Mesenchymal stem cell (in vitro differentiated cells and primary cell): ENCODE data around the gene NXNL1.
A peak's percentile ranks its signal among the peaks of the same experiment; 100 is the strongest.
"Not testable (repeated sequence)": the region's sequence is repeated elsewhere in the genome, so short reads cannot be mapped to it uniquely, and the experiment has no call there.

Experiments used
- DNase-seq: peaks from one replicate; pipeline ENCODE4 v3.0.0-alpha.2; 2013
- H2AFZ ChIP-seq: one replicate; pipeline ENCODE4 v1.6.1; 2013; ENCODE audit warnings: low read depth, mild to moderate bottlenecking, control low read depth, inconsistent platforms, low read length, moderate library complexity
- H2AK5ac ChIP-seq: 2 replicates; pipeline ENCODE4 v1.6.1; 2013; ENCODE audit warnings: low read length, moderate library complexity, mild to moderate bottlenecking, inconsistent platforms; ENCODE audit not compliant: severe bottlenecking
- H2BK120ac ChIP-seq: one replicate; pipeline ENCODE4 v1.6.1; 2013; ENCODE audit warnings: low read depth, mild to moderate bottlenecking, inconsistent platforms, low read length, moderate library complexity
- H2BK12ac ChIP-seq, 2 experiments: one replicate each; pipeline ENCODE4 v1.6.1; 2013; ENCODE audit warnings: inconsistent platforms in 2 of 2, low read length in 2 of 2, mild to moderate bottlenecking in 2 of 2, moderate library complexity in 2 of 2, control low read depth in 1 of 2
- H2BK15ac ChIP-seq: one replicate; pipeline ENCODE4 v1.6.1; 2013; ENCODE audit warnings: mild to moderate bottlenecking, low read depth, inconsistent platforms; ENCODE audit not compliant: poor library complexity, severe bottlenecking
- H2BK5ac ChIP-seq: 2 replicates; pipeline ENCODE4 v1.6.1; 2013; ENCODE audit warnings: low read depth, mild to moderate bottlenecking, low read length, control low read depth, inconsistent platforms; ENCODE audit not compliant: poor library complexity, severe bottlenecking
- H3K14ac ChIP-seq, 2 experiments: one replicate each; pipeline ENCODE4 v1.6.1; 2013; ENCODE audit warnings: inconsistent platforms in 2 of 2, low read length in 2 of 2, control low read depth in 1 of 2, mild to moderate bottlenecking in 1 of 2, moderate library complexity in 1 of 2
- H3K18ac ChIP-seq, 2 experiments: one replicate each; pipeline ENCODE4 v1.6.1; 2013; ENCODE audit warnings: inconsistent platforms in 2 of 2, low read length in 2 of 2, control low read depth in 1 of 2, low read depth in 1 of 2, mild to moderate bottlenecking in 1 of 2
- H3K23ac ChIP-seq, 2 experiments: one replicate each; pipeline ENCODE4 v1.6.1; 2013; ENCODE audit warnings: inconsistent platforms in 2 of 2, low read length in 2 of 2, mild to moderate bottlenecking in 2 of 2, moderate library complexity in 2 of 2, control low read depth in 1 of 2
- H3K27ac ChIP-seq: 2 replicates; pipeline ENCODE4 v1.5.1; 2013; ENCODE audit warnings: mild to moderate bottlenecking, moderate library complexity, low read length, control low read depth, inconsistent platforms; ENCODE audit not compliant: poor library complexity, severe bottlenecking
- H3K27me3 ChIP-seq, 2 experiments: 2 replicates each; pipeline versions ENCODE4 v1.6.1 to v1.7.0; 2013; ENCODE audit warnings: low read length in 2 of 2, mild to moderate bottlenecking in 2 of 2, moderate library complexity in 2 of 2, control low read depth in 1 of 2, inconsistent platforms in 1 of 2; ENCODE audit not compliant: control insufficient read depth in 1 of 2, insufficient read depth in 1 of 2
- H3K36me3 ChIP-seq, 2 experiments: 2 replicates each; pipeline versions ENCODE4 v1.6.1 to v1.7.0; 2013; ENCODE audit warnings: low read length in 2 of 2, control low read depth in 1 of 2, inconsistent platforms in 1 of 2, low read depth in 1 of 2, mild to moderate bottlenecking in 1 of 2; ENCODE audit not compliant: insufficient read depth in 2 of 2, control insufficient read depth in 1 of 2
- H3K4ac ChIP-seq, 2 experiments: one replicate each; pipeline ENCODE4 v1.6.1; 2013; ENCODE audit warnings: inconsistent platforms in 2 of 2, low read length in 2 of 2, mild to moderate bottlenecking in 2 of 2, moderate library complexity in 2 of 2, control low read depth in 1 of 2, low read depth in 1 of 2
- H3K4me1 ChIP-seq: 2 replicates; pipeline ENCODE4 v1.6.1; 2013; ENCODE audit warnings: low read depth, low read length, control low read depth; ENCODE audit not compliant: control insufficient read depth, insufficient read depth
- H3K4me2 ChIP-seq: 2 replicates; pipeline ENCODE4 v1.6.1; 2013; ENCODE audit warnings: low read length, mild to moderate bottlenecking, inconsistent platforms; ENCODE audit not compliant: poor library complexity, severe bottlenecking
- H3K4me3 ChIP-seq, 2 experiments: 2 replicates each; pipeline versions ENCODE4 v1.5.1 to v1.7.0; 2013; ENCODE audit warnings: low read length in 2 of 2, mild to moderate bottlenecking in 2 of 2, control low read depth in 1 of 2, low read depth in 1 of 2; ENCODE audit not compliant: insufficient read depth in 1 of 2
- H3K79me1 ChIP-seq: replicated peaks from 2 replicates; pipeline ENCODE4 v1.6.1; 2013; ENCODE audit warnings: mild to moderate bottlenecking, control low read depth, low read length, inconsistent platforms; ENCODE audit not compliant: poor library complexity, severe bottlenecking
- H3K9ac ChIP-seq: 2 replicates; pipeline ENCODE4 v1.7.0; 2013; ENCODE audit warnings: mild to moderate bottlenecking, low read length, moderate library complexity
- H3K9me3 ChIP-seq: 2 replicates; pipeline ENCODE4 v1.7.0; 2013; ENCODE audit warnings: mild to moderate bottlenecking, low read length; ENCODE audit not compliant: control insufficient read depth
- H4K8ac ChIP-seq: one replicate; pipeline ENCODE4 v1.6.1; 2013; ENCODE audit warnings: inconsistent platforms, mild to moderate bottlenecking, low read length, moderate library complexity
- H4K91ac ChIP-seq: one replicate; pipeline ENCODE4 v1.6.1; 2013; ENCODE audit warnings: mild to moderate bottlenecking, low read length, inconsistent platforms
- WGBS: methylation state at CpG from one replicate; pipeline ENCODE4 v1.1.7; 2013; ENCODE audit warnings: mixed read lengths; 5-methylcytosine and 5-hydroxymethylcytosine counted together

The NXNL1 gene

GRCh38 chr19:17499648-17500446 is 39.1 kb upstream of the NXNL1 start:
- Histone ChIP-seq H3K4ac (peak overlapping the region; percentile 81 to 86), H4K8ac (peak overlapping the region; percentile 94), H3K36me3 (peaks cover 50 to 51% of the 10 kb centered on the region in 2 experiments), H3K9ac (peak overlapping the region; percentile 45), H3K4me3 (no peak overlapping the region), H3K27ac (no peak overlapping the region), H3K27me3 (no peaks in the 10 kb centered on the region), H2BK5ac (no peak overlapping the region), H2AFZ (no peak overlapping the region), H3K18ac (peak overlapping the region; percentile 40 to 96), H3K4me2 (no peak overlapping the region), H3K14ac (peak overlapping the region in 1 of 2 experiments; percentile 82), H3K9me3 (no peaks in the 10 kb centered on the region), H3K4me1 (peaks cover 24% of the 10 kb centered on the region), H4K91ac (peak overlapping the region; percentile 77), H2BK12ac (peak overlapping the region; percentile 33 to 92), H2BK15ac (peak overlapping the region; percentile 91), H3K79me1 (peaks cover 45% of the 10 kb centered on the region), H2AK5ac (no peak overlapping the region), H2BK120ac (peak overlapping the region; percentile 37), H3K23ac (peak overlapping the region in 1 of 2 experiments; percentile 9)
- WGBS: 61% methylated on average over 21 of the region's 21 CpGs
- DNase-seq: peak; percentile 94

GRCh38 chr19:17499025-17499424 is 38.3 kb upstream of the NXNL1 start:
- DNase-seq, H2BK120ac ChIP-seq: not testable (repeated sequence)

GRCh38 chr19:17497149-17497798 is 36.5 kb upstream of the NXNL1 start:
- Histone ChIP-seq H3K14ac (peak overlapping the region in 1 of 2 experiments; percentile 35), H2BK5ac (no peak overlapping the region), H2AK5ac (no peak overlapping the region), H3K9ac (no peak overlapping the region), H3K4me3 (no peak overlapping the region), H2BK12ac (no peak overlapping the region), H4K8ac (peak overlapping the region; percentile 33), H3K4me1 (peaks cover 24% of the 10 kb centered on the region), H3K36me3 (peaks cover 35 to 42% of the 10 kb centered on the region in 2 experiments), H2BK15ac (no peak overlapping the region), H3K9me3 (no peaks in the 10 kb centered on the region), H4K91ac (peak overlapping the region; percentile 49), H3K27me3 (no peaks in the 10 kb centered on the region), H3K18ac (no peak overlapping the region), H3K23ac (no peak overlapping the region), H3K4me2 (no peak overlapping the region), H3K79me1 (peaks cover 33% of the 10 kb centered on the region), H2AFZ (no peak overlapping the region), H2BK120ac (no peak overlapping the region), H3K27ac (no peak overlapping the region), H3K4ac (no peak overlapping the region)
- WGBS: 96% methylated on average over 40 of the region's 41 CpGs
- no peak for DNase-seq

More at GRCh38 chr19:17499025-17499424, 38.3 kb upstream of the NXNL1 start:
- H2AFZ ChIP-seq, H3K27me3 ChIP-seq, H2BK5ac ChIP-seq, H3K23ac ChIP-seq, H2BK12ac ChIP-seq, H4K91ac ChIP-seq, H3K4me3 ChIP-seq, H3K27ac ChIP-seq, H3K9ac ChIP-seq, H3K18ac ChIP-seq, H3K4me2 ChIP-seq, H3K14ac ChIP-seq, H2AK5ac ChIP-seq, H4K8ac ChIP-seq, H2BK15ac ChIP-seq, H3K4ac ChIP-seq, H3K9me3 ChIP-seq: not testable (repeated sequence)
- H3K4me1 ChIP-seq: peaks cover 24% of the 10 kb centered on the region
- 88% methylated on average over 8 of the region's 12 CpGs for WGBS
- peaks cover 43 to 44% of the 10 kb centered on the region in 2 experiments for H3K36me3 ChIP-seq
- peaks cover 39% of the 10 kb centered on the region for H3K79me1 ChIP-seq

GRCh38 chr19:17496337-17496997 is 35.7 kb upstream of the NXNL1 start:
- Histone ChIP-seq H3K4me1 (peaks cover 24% of the 10 kb centered on the region), H2AFZ (no peak overlapping the region), H2BK12ac (no peak overlapping the region), H3K9ac (no peak overlapping the region), H4K91ac (no peak overlapping the region), H2AK5ac (no peak overlapping the region), H3K14ac (no peak overlapping the region), H4K8ac (no peak overlapping the region), H2BK15ac (no peak overlapping the region), H3K9me3 (no peaks in the 10 kb centered on the region), H3K23ac (no peak overlapping the region), H3K36me3 (peaks cover 37 to 42% of the 10 kb centered on the region in 2 experiments), H3K27ac (no peak overlapping the region), H2BK120ac (no peak overlapping the region), H3K18ac (no peak overlapping the region), H2BK5ac (no peak overlapping the region), H3K27me3 (no peaks in the 10 kb centered on the region), H3K79me1 (peaks cover 33% of the 10 kb centered on the region), H3K4me2 (no peak overlapping the region), H3K4me3 (no peak overlapping the region), H3K4ac (peak overlapping the region in 1 of 2 experiments; percentile 39)
- DNase-seq: peak; percentile 66
- WGBS: 51% methylated on average over 14 of the region's 14 CpGs
